ENCODE measurements around the gene ZBTB7B. TPM values are rescaled to one million over a fixed set of nuclear protein-coding genes. Genes with fewer than 3 reads are reported as not detected.

The ZBTB7B gene
- total and polyA plus RNA-seq, 9 of the 15 experiments (the other 6 are each of a cell fraction or from before 2014, with no cell fraction given): 0.04 to 46.5 (median 15.2) TPM

- TF ChIP-seq ZBTB33 (CRISPR knock-in tag; IDR thresholded peaks at IDR 0.05): no peak
- peak; percentile 41; the same call in 1 of the 2 replicates for TF ChIP-seq TAL1 (IDR thresholded peaks at IDR 0.05)
- TF ChIP-seq CBX5 (IDR thresholded peaks at IDR 0.05; ENCODE audit: borderline replicate concordance, low read depth): no peak
- no peak for TF ChIP-seq ZNF436 (CRISPR knock-in tag; IDR thresholded peaks at IDR 0.05)
- TF ChIP-seq DPF2 (IDR thresholded peaks at IDR 0.05): peak; percentile 69
- peak; percentile 49 for TF ChIP-seq TEAD4 (IDR thresholded peaks at IDR 0.05; ENCODE audit: low read length)
- no peak for TF ChIP-seq TEAD4 (CRISPR knock-in tag; IDR thresholded peaks at IDR 0.05; ENCODE audit: borderline replicate concordance)
- TF ChIP-seq PHB2 (IDR thresholded peaks at IDR 0.05; ENCODE audit: low read depth): no peak
- peak; percentile 46 for TF ChIP-seq EP300 (IDR thresholded peaks at IDR 0.05; ENCODE audit: low read length)
- TF ChIP-seq EWSR1 (IDR thresholded peaks at IDR 0.05; ENCODE audit: borderline replicate concordance, low read depth, partially characterized antibody): no peak
- TF ChIP-seq, protein P1, sequence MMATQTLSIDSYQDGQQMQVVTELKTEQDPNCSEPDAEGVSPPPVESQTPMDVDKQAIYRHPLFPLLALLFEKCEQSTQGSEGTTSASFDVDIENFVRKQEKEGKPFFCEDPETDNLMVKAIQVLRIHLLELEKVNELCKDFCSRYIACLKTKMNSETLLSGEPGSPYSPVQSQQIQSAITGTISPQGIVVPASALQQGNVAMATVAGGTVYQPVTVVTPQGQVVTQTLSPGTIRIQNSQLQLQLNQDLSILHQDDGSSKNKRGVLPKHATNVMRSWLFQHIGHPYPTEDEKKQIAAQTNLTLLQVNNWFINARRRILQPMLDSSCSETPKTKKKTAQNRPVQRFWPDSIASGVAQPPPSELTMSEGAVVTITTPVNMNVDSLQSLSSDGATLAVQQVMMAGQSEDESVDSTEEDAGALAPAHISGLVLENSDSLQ (IDR thresholded peaks at IDR 0.05): peak; percentile 94
- TF ChIP-seq U2AF1 (optimal IDR thresholded peaks at IDR 0.05; ENCODE audit: low read depth, low read length): no peak
- TF ChIP-seq POLR3G (IDR thresholded peaks at IDR 0.05; ENCODE audit: extremely low read depth, insufficient read length, insufficient replicate concordance): no peak
- no peak for TF ChIP-seq HDAC3 (IDR thresholded peaks at IDR 0.05; ENCODE audit: borderline replicate concordance, partially characterized antibody)
- TF ChIP-seq ZNF224 (CRISPR knock-in tag; IDR thresholded peaks at IDR 0.05): no peak
- peak in 1 of 2 experiments; percentile 72; a peak in 1 of 4 replicates for TF ChIP-seq RCOR1 (IDR thresholded peaks at IDR 0.05; ENCODE audit: borderline replicate concordance in 1 of 2, low read depth in 2 of 2, low read length in 2 of 2)
- 0 out of 2 replicates have a peak, but pooled peaks have one; percentile 18 for TF ChIP-seq ZNF384 (IDR thresholded peaks at IDR 0.05; ENCODE audit: low read depth, low read length)
- TF ChIP-seq HDAC1 (IDR thresholded peaks at IDR 0.05): 0 out of 4 replicates have a peak, but pooled peaks of 1 of the 2 experiments have one; percentile 25
- TF ChIP-seq CTBP1 (IDR thresholded peaks at IDR 0.05; ENCODE audit: borderline replicate concordance): peak; percentile 92
- TF ChIP-seq PBX2 (CRISPR knock-in tag; IDR thresholded peaks at IDR 0.05; ENCODE audit: low read depth): 0 out of 2 replicates have a peak, but pooled peaks have one; percentile 31
- TF ChIP-seq PBX2 (tag; conservative IDR thresholded peaks at IDR 0.05; ENCODE audit: low read depth): peak; percentile 72
- no peak for TF ChIP-seq FOXA3 (CRISPR knock-in tag; conservative IDR thresholded peaks at IDR 0.05 in 1 of 2, IDR thresholded peaks at IDR 0.05 in 1 of 2)
- TF ChIP-seq SMARCA4 (IDR thresholded peaks at IDR 0.05): peak; percentile 36; the same call in 1 of the 2 replicates
- TF ChIP-seq TCF3 (CRISPR knock-in tag; IDR thresholded peaks at IDR 0.05): peak; percentile 85
- 0 out of 2 replicates have a peak, but pooled peaks have one; percentile 17 for TF ChIP-seq L3MBTL2 (IDR thresholded peaks at IDR 0.05)
- no peak for TF ChIP-seq GABPB1 (CRISPR knock-in tag; IDR thresholded peaks at IDR 0.05)
- TF ChIP-seq ZKSCAN8 (CRISPR knock-in tag; IDR thresholded peaks at IDR 0.05): no peak
These were observed 39.0 kb upstream of the ZBTB7B start (continued) for GRCh38 chr1:154963643-154964042.

All from K562 (cell line).